Neural cell (in vitro differentiated cells): ENCODE results near the gene ARHGAP42. TPM values are rescaled to one million over a fixed set of nuclear protein-coding genes. Genes with fewer than 3 reads are reported as not detected.
"Not testable (repeated sequence)": the region's sequence is repeated elsewhere in the genome, so short reads cannot be mapped to it uniquely, and the experiment has no call there.

ENCODE experiments used
- H2AFZ ChIP-seq: fragments of 200-600, 300-800 bp; sonication (generic), shearing (Covaris generic); 2 replicates; pipeline ENCODE4 v1.6.0; 2014; ENCODE audit warnings: low read depth, mild to moderate bottlenecking, antibody characterized with exemption, low read length, moderate library complexity
- H3F3A ChIP-seq: fragments of 200-600 bp; shearing (Covaris generic); 2 replicates; pipeline ENCODE4 v1.6.1; 2016; ENCODE audit warnings: mild to moderate bottlenecking, moderate library complexity, mixed read lengths, antibody characterized with exemption, low read length; ENCODE audit not compliant: insufficient read depth, poor library complexity, severe bottlenecking
- H3K27ac ChIP-seq: fragments of 200-600, 300-800 bp; sonication (generic), shearing (Covaris generic); 2 replicates; pipeline ENCODE4 v1.5.1; 2014; ENCODE audit warnings: mild to moderate bottlenecking, low read length, moderate library complexity
- H3K27me3 ChIP-seq: fragments of 300-800, 200-600 bp; sonication (generic), shearing (Covaris generic); 2 replicates; pipeline ENCODE4 v1.6.0; 2014; ENCODE audit warnings: mild to moderate bottlenecking, low read depth, low read length, moderate library complexity; ENCODE audit not compliant: insufficient read depth
- H3K36me3 ChIP-seq: fragments of 300-800, 200-600 bp; sonication (generic), shearing (Covaris generic); 2 replicates; pipeline ENCODE4 v1.5.1; 2014; ENCODE audit warnings: mild to moderate bottlenecking, antibody characterized with exemption, low read length, moderate library complexity; ENCODE audit not compliant: insufficient read depth
- H3K4me2 ChIP-seq: fragments of 300-800, 200-600 bp; sonication (generic), shearing (Covaris generic); 2 replicates; pipeline ENCODE4 v1.6.0; 2014; ENCODE audit warnings: mild to moderate bottlenecking, low read length
- H3K4me3 ChIP-seq: fragments of 300-800, 200-600 bp; sonication (generic), shearing (Covaris generic); 2 replicates; pipeline ENCODE4 v1.5.1; 2014; ENCODE audit warnings: mild to moderate bottlenecking, low read length, moderate library complexity
- H3K79me2 ChIP-seq: fragments of 200-600 bp; shearing (Covaris generic); replicated peaks from 2 replicates; pipeline ENCODE4 v1.6.0; 2014; ENCODE audit warnings: mild to moderate bottlenecking, low read length, moderate library complexity; ENCODE audit not compliant: insufficient read depth
- H3K9ac ChIP-seq: fragments of 300-800, 200-600 bp; sonication (generic), shearing (Covaris generic); 2 replicates; pipeline ENCODE4 v1.6.1; 2016; ENCODE audit warnings: mild to moderate bottlenecking, low read length, mixed read lengths
- H3K9me2 ChIP-seq: fragments of 200-600 bp; shearing (Covaris generic); 2 replicates; pipeline ENCODE4 v1.6.1; 2016; ENCODE audit warnings: mild to moderate bottlenecking, low read length, mixed read lengths; ENCODE audit not compliant: insufficient read depth
- H3K9me3 ChIP-seq: fragments of 200-600, 300-800 bp; sonication (generic), shearing (Covaris generic); 2 replicates; pipeline ENCODE4 v1.6.1; 2016; ENCODE audit warnings: mild to moderate bottlenecking, mixed run types, low read length, moderate library complexity, mixed read lengths
- H4K20me1 ChIP-seq: fragments of 200-600 bp; shearing (Covaris generic); 2 replicates; pipeline ENCODE4 v1.6.1; 2016; ENCODE audit warnings: mild to moderate bottlenecking, mixed run types; ENCODE audit not compliant: insufficient read depth
- EP300 ChIP-seq: fragments of 450-650 bp; conservative IDR thresholded peaks from 2 replicates; pipeline ENCODE4 v1.6.1; 2014; ENCODE audit warnings: antibody characterized with exemption, mild to moderate bottlenecking, moderate library complexity; ENCODE audit not compliant: poor library complexity, severe bottlenecking
- EZH2 ChIP-seq: fragments of 200-600, 300-800 bp; shearing (Covaris generic), sonication (generic); IDR thresholded peaks from 2 replicates; pipeline ENCODE4 v1.6.1; 2014; ENCODE audit warnings: antibody characterized with exemption, low read length, borderline replicate concordance, mild to moderate bottlenecking; ENCODE audit not compliant: insufficient read depth, poor library complexity, severe bottlenecking
- MXI1 ChIP-seq: fragments of 450-650 bp; conservative IDR thresholded peaks from 2 replicates; pipeline ENCODE4 v1.6.1; 2014; ENCODE audit warnings: antibody characterized with exemption, mild to moderate bottlenecking; ENCODE audit not compliant: poor library complexity, severe bottlenecking
- POLR2AphosphoS5 ChIP-seq: IDR thresholded peaks from 2 replicates; pipeline ENCODE4 v1.6.1; 2012
- RAD21 ChIP-seq: fragments of 450-650 bp; conservative IDR thresholded peaks from 2 replicates; pipeline ENCODE4 v1.6.1; 2014; ENCODE audit warnings: antibody characterized with exemption, mild to moderate bottlenecking, moderate library complexity
- SMC3 ChIP-seq: fragments of 450-650 bp; conservative IDR thresholded peaks from 2 replicates; pipeline ENCODE4 v1.6.1; 2014; ENCODE audit warnings: antibody characterized with exemption, mild to moderate bottlenecking, moderate library complexity; ENCODE audit not compliant: poor library complexity
- TAF1 ChIP-seq: IDR thresholded peaks from 2 replicates; pipeline ENCODE4 v1.6.1; 2012; ENCODE audit warnings: low read depth
- polyA plus RNA-seq: library from polyadenylated mRNA; depleted of rRNA; stranded (reverse); fragments of >200 nt; gene quantifications from 2 replicates; pipeline ENCODE4 v1.2.3, GENCODE V29; 2014
- TF ChIP-seq, protein P1 (sequence below): IDR thresholded peaks from 2 replicates; pipeline ENCODE4 v1.6.1; 2012; ENCODE audit warnings: borderline replicate concordance
- TF ChIP-seq, protein P2 (sequence below): fragments of 450-650 bp; IDR thresholded peaks from 2 replicates; pipeline ENCODE4 v1.5.1; 2014; ENCODE audit warnings: antibody characterized with exemption, mild to moderate bottlenecking, moderate library complexity; ENCODE audit not compliant: poor library complexity, severe bottlenecking

ARHGAP42 gene
- polyA plus RNA-seq, 1 donor from 2014 or later = 0.64 TPM

DNA sequence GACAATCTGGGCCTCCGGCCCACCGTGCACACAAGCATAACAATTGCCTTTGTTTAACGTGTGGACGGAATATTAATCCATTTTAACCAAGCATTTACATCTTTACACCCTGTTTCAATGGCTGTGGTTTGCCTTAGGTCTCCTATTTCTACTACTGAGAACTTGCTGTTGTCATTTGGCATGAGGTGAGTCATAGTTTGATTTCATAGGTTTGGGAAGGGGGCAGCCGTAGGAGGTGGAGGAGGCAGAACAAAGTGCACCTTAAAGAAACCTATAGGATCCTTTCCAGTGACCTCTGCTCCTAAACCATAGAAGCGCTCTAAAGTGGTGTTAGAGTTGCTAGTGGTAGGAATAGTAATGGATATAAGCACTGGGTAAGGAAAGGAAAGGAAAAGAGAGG, 59.4 kb downstream of the ARHGAP42 start:
- Histone ChIP-seq H3K79me2 (no peaks in the 10 kb centered on the region), H3K27me3 (no peaks in the 10 kb centered on the region), H3K9me2 (no peaks in the 10 kb centered on the region), H3K27ac (no peak overlapping the region), H3K4me3 (no peak overlapping the region), H3K9me3 (no peaks in the 10 kb centered on the region), H3K36me3 (no peaks in the 10 kb centered on the region), H2AFZ (no peak overlapping the region), H3F3A (no peaks in the 10 kb centered on the region), H3K4me2 (no peak overlapping the region), H3K9ac (no peak overlapping the region), H4K20me1 (no peaks in the 10 kb centered on the region)
- TF ChIP-seq EZH2 = no peak
- TF ChIP-seq MXI1 = no peak
- no peak for TF ChIP-seq TAF1
- TF ChIP-seq SMC3 = no peak
- no peak for TF ChIP-seq POLR2AphosphoS5
- TF ChIP-seq, protein P1, sequence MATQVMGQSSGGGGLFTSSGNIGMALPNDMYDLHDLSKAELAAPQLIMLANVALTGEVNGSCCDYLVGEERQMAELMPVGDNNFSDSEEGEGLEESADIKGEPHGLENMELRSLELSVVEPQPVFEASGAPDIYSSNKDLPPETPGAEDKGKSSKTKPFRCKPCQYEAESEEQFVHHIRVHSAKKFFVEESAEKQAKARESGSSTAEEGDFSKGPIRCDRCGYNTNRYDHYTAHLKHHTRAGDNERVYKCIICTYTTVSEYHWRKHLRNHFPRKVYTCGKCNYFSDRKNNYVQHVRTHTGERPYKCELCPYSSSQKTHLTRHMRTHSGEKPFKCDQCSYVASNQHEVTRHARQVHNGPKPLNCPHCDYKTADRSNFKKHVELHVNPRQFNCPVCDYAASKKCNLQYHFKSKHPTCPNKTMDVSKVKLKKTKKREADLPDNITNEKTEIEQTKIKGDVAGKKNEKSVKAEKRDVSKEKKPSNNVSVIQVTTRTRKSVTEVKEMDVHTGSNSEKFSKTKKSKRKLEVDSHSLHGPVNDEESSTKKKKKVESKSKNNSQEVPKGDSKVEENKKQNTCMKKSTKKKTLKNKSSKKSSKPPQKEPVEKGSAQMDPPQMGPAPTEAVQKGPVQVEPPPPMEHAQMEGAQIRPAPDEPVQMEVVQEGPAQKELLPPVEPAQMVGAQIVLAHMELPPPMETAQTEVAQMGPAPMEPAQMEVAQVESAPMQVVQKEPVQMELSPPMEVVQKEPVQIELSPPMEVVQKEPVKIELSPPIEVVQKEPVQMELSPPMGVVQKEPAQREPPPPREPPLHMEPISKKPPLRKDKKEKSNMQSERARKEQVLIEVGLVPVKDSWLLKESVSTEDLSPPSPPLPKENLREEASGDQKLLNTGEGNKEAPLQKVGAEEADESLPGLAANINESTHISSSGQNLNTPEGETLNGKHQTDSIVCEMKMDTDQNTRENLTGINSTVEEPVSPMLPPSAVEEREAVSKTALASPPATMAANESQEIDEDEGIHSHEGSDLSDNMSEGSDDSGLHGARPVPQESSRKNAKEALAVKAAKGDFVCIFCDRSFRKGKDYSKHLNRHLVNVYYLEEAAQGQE = no peak
- TF ChIP-seq EP300 = no peak
- no peak for TF ChIP-seq RAD21
- TF ChIP-seq, protein P2, sequence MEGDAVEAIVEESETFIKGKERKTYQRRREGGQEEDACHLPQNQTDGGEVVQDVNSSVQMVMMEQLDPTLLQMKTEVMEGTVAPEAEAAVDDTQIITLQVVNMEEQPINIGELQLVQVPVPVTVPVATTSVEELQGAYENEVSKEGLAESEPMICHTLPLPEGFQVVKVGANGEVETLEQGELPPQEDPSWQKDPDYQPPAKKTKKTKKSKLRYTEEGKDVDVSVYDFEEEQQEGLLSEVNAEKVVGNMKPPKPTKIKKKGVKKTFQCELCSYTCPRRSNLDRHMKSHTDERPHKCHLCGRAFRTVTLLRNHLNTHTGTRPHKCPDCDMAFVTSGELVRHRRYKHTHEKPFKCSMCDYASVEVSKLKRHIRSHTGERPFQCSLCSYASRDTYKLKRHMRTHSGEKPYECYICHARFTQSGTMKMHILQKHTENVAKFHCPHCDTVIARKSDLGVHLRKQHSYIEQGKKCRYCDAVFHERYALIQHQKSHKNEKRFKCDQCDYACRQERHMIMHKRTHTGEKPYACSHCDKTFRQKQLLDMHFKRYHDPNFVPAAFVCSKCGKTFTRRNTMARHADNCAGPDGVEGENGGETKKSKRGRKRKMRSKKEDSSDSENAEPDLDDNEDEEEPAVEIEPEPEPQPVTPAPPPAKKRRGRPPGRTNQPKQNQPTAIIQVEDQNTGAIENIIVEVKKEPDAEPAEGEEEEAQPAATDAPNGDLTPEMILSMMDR = no peak

DNA sequence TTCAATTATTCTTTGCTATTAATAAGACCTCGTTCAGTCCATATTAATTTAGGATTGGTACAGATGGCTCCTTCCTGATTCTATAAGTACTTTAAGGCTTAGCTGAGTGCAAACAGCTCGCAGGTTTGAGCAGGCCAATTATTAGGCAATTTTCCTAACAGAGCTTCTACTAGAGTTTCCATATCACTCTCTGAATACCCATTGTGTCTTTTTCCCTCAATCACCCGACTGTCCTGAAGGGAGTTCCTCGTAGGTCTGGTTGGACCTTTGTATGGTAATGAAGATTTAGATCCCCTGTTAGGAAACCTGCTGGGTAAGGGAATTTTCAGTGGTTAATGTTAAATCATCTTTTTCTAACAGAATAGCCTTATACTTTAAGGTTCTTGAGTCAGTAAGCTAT, 61.1 kb downstream of the ARHGAP42 start:
- no peak overlapping the region for H3K27ac ChIP-seq
- no peaks in the 10 kb centered on the region for H3K9me2 ChIP-seq
- TF ChIP-seq SMC3 (no peak), MXI1 (no peak), EP300 (no peak), EZH2 (no peak), POLR2AphosphoS5 (no peak)
- TF ChIP-seq, protein P2 = no peak

DNA sequence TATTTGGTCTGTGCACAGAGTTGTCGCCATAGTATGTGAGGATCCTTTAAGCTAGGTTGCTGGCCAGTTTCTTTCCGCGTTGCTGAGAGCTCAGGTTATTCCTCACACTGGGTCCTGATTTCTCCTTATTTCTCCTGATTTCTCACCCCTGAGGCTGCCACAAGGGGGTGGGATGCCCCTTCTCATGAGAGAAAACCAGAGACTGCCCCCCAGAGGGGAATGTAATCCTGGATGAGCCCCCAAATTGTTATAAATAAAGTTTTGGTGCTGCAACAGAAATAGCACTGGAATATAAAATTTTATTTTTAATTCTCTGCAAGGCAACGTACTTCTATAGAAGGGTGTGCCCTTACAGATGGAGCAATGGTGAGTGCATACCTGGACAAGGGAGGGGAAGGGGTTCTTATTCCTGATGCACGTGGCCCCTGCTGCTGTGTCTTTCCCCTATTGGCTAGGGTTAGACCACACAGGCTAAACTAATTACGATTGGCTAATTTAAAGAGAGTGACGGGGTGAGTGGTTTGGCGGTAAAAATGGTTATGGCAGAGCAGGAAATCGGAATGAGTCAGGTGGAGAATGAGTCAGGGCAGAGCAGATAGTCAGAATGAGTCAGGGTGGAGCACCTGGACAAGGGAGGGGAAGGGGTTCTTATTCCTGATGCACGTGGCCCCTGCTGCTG, 62.9 kb downstream of the ARHGAP42 start:
- not testable (repeated sequence) for H3K4me2 ChIP-seq, H3K27ac ChIP-seq, H3K79me2 ChIP-seq, H3K4me3 ChIP-seq, H3K27me3 ChIP-seq, H4K20me1 ChIP-seq, H3F3A ChIP-seq, H2AFZ ChIP-seq, H3K9ac ChIP-seq, H3K9me3 ChIP-seq, H3K36me3 ChIP-seq, H3K9me2 ChIP-seq

More for the DNA sequence above, 61.1 kb downstream of the ARHGAP42 start:
- H3K4me2 ChIP-seq = no peak overlapping the region
- no peaks in the 10 kb centered on the region for H4K20me1 ChIP-seq
- H3K27me3 ChIP-seq = no peaks in the 10 kb centered on the region
- H3K4me3 ChIP-seq = no peak overlapping the region
- no peak overlapping the region for H2AFZ ChIP-seq
- H3K36me3 ChIP-seq = no peaks in the 10 kb centered on the region
- no peaks in the 10 kb centered on the region for H3F3A ChIP-seq
- H3K79me2 ChIP-seq = no peaks in the 10 kb centered on the region
- no peak overlapping the region for H3K9ac ChIP-seq
- no peaks in the 10 kb centered on the region for H3K9me3 ChIP-seq

DNA sequence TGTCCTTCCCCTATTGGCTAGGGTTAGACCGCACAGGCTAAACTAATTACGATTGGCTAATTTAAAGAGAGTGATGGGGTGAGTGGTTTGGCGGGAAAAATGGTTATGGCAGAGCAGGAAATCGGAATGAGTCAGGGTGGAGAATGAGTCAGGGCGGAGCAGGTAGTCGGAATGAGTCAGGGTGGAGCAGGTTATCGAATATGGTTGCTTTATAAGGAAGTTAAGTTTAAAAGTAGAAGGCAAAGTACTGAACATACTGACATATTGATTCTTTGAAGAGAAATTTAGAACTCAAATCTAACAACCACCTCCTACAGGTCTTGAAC, 63.4 kb downstream of the ARHGAP42 start:
- not testable (repeated sequence) for H3F3A ChIP-seq, H3K79me2 ChIP-seq, H3K9ac ChIP-seq, H2AFZ ChIP-seq, H4K20me1 ChIP-seq, H3K9me2 ChIP-seq, H3K27me3 ChIP-seq, H3K9me3 ChIP-seq, H3K27ac ChIP-seq, H3K4me2 ChIP-seq, H3K4me3 ChIP-seq, H3K36me3 ChIP-seq
